DOHH2 (cell line): ENCODE measurements around the gene SMARCB1.
"Not testable (repeated sequence)": the region's sequence is repeated elsewhere in the genome, so short reads cannot be mapped to it uniquely, and the experiment has no call there.

Experiments used
- H3F3A ChIP-seq: fragments of 200-600 bp; sonication (generic), shearing (Covaris generic); 2 replicates; pipeline ENCODE4 v1.6.0; 2016; ENCODE audit warnings: antibody characterized with exemption, mild to moderate bottlenecking; ENCODE audit not compliant: control insufficient read depth, insufficient read depth
- H3K27ac ChIP-seq: fragments of 200-600 bp; sonication (generic); 2 replicates; pipeline ENCODE4 v1.5.1; 2014; ENCODE audit warnings: low read depth, mild to moderate bottlenecking, low read length, moderate library complexity
- H3K27me3 ChIP-seq: fragments of 200-600 bp; sonication (generic); 2 replicates; pipeline ENCODE4 v1.6.1; 2014; ENCODE audit warnings: mild to moderate bottlenecking, low read length, mixed read lengths; ENCODE audit not compliant: control insufficient read depth
- H3K36me3 ChIP-seq: fragments of 200-600 bp; sonication (generic); 2 replicates; pipeline ENCODE4 v1.6.1; 2014; ENCODE audit warnings: mild to moderate bottlenecking, low read length, moderate library complexity, mixed read lengths; ENCODE audit not compliant: control insufficient read depth
- H3K4me1 ChIP-seq: fragments of 200-600 bp; sonication (generic); 2 replicates; pipeline ENCODE4 v1.6.1; 2014; ENCODE audit warnings: mild to moderate bottlenecking, low read length, mixed read lengths; ENCODE audit not compliant: control insufficient read depth
- H3K4me2 ChIP-seq: fragments of 200-600 bp; sonication (generic); 2 replicates; pipeline ENCODE4 v1.6.0; 2014; ENCODE audit warnings: mild to moderate bottlenecking, low read length, moderate library complexity
- H3K4me3 ChIP-seq: fragments of 200-600 bp; sonication (generic); 2 replicates; pipeline ENCODE4 v1.5.1; 2014; ENCODE audit warnings: mild to moderate bottlenecking, low read length, mixed read lengths
- H3K79me2 ChIP-seq: fragments of 200-600 bp; sonication (generic); 2 replicates; pipeline ENCODE4 v1.6.1; 2014; ENCODE audit warnings: mild to moderate bottlenecking, low read length, mixed read lengths; ENCODE audit not compliant: control insufficient read depth
- H3K9me2 ChIP-seq: fragments of 200-600 bp; sonication (generic); replicated peaks from 2 replicates; pipeline ENCODE4 v1.6.1; 2014; ENCODE audit warnings: mild to moderate bottlenecking, low read length, mixed read lengths; ENCODE audit not compliant: control insufficient read depth
- H3K9me3 ChIP-seq: fragments of 200-600 bp; sonication (generic); 2 replicates; pipeline ENCODE4 v1.6.1; 2014; ENCODE audit warnings: antibody characterized with exemption, low read length, mixed read lengths; ENCODE audit not compliant: control insufficient read depth, insufficient read depth
- H4K20me1 ChIP-seq: fragments of 200-600 bp; sonication (generic); 2 replicates; pipeline ENCODE4 v1.6.0; 2014; ENCODE audit warnings: low read depth, mild to moderate bottlenecking, antibody characterized with exemption, low read length, moderate library complexity; ENCODE audit not compliant: control insufficient read depth, insufficient read depth
- EZH2phosphoT487 ChIP-seq: fragments of 200-600 bp; sonication (generic); IDR thresholded peaks from 2 replicates; pipeline ENCODE4 v1.6.1; 2017; ENCODE audit warnings: borderline replicate concordance, mild to moderate bottlenecking, antibody characterized with exemption, low read length, moderate library complexity, mixed read lengths
- TF ChIP-seq, protein P1 (sequence below): fragments of 200-600 bp; sonication (generic); IDR thresholded peaks from one replicate; pipeline ENCODE4 v1.5.1; 2014; ENCODE audit warnings: antibody characterized with exemption, mild to moderate bottlenecking, low read depth, low read length; ENCODE audit not compliant: poor library complexity, severe bottlenecking

Gene SMARCB1

DNA sequence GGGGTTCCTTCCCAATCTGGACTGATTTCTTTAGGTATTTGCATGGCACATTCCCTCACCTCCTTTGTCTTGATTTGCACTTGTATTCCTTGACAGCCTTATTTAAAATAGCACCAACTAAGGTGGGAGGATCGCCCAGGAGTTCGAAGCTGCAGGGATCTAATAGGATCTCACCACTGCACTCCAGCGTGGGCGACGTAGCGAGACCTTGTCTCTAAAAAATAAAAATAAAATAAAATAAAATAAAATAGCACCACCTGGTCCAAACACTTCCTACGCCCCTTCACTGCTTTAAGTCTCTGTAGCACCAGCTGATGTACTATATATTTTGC lies 71.7 kb downstream of the SMARCB1 start:
- Histone ChIP-seq H3K79me2 (peaks cover 14% of the 10 kb centered on the region), H3K27ac (peak overlapping the region; percentile 82), H4K20me1 (no peaks in the 10 kb centered on the region), H3K27me3 (no peaks in the 10 kb centered on the region), H3K4me1 (peaks cover 28% of the 10 kb centered on the region), H3F3A (peaks cover 3% of the 10 kb centered on the region; the same call in 1 of the 2 replicates), H3K36me3 (no peaks in the 10 kb centered on the region), H3K4me3 (peak overlapping the region; percentile 81), H3K4me2 (peak overlapping the region; percentile 72), H3K9me2 (no peaks in the 10 kb centered on the region), H3K9me3 (no peaks in the 10 kb centered on the region)
- TF ChIP-seq, protein P1, sequence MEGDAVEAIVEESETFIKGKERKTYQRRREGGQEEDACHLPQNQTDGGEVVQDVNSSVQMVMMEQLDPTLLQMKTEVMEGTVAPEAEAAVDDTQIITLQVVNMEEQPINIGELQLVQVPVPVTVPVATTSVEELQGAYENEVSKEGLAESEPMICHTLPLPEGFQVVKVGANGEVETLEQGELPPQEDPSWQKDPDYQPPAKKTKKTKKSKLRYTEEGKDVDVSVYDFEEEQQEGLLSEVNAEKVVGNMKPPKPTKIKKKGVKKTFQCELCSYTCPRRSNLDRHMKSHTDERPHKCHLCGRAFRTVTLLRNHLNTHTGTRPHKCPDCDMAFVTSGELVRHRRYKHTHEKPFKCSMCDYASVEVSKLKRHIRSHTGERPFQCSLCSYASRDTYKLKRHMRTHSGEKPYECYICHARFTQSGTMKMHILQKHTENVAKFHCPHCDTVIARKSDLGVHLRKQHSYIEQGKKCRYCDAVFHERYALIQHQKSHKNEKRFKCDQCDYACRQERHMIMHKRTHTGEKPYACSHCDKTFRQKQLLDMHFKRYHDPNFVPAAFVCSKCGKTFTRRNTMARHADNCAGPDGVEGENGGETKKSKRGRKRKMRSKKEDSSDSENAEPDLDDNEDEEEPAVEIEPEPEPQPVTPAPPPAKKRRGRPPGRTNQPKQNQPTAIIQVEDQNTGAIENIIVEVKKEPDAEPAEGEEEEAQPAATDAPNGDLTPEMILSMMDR, result no peak
- no peak for TF ChIP-seq EZH2phosphoT487

GRCh38 chr22:23859201-23859600 lies 72.4 kb downstream of the SMARCB1 start:
- Histone ChIP-seq H3K27me3 (no peaks in the 10 kb centered on the region), H3K4me3 (peak overlapping the region; percentile 81), H3K9me2 (no peaks in the 10 kb centered on the region), H3K4me2 (peak overlapping the region; percentile 72), H3K79me2 (peaks cover 14% of the 10 kb centered on the region), H4K20me1 (no peaks in the 10 kb centered on the region), H3K9me3 (no peaks in the 10 kb centered on the region), H3K4me1 (peaks cover 28% of the 10 kb centered on the region), H3K36me3 (no peaks in the 10 kb centered on the region), H3F3A (peaks cover 3% of the 10 kb centered on the region; the same call in 1 of the 2 replicates), H3K27ac (no peak overlapping the region)
- TF ChIP-seq EZH2phosphoT487, result no peak
- TF ChIP-seq, protein P1, result no peak

DNA sequence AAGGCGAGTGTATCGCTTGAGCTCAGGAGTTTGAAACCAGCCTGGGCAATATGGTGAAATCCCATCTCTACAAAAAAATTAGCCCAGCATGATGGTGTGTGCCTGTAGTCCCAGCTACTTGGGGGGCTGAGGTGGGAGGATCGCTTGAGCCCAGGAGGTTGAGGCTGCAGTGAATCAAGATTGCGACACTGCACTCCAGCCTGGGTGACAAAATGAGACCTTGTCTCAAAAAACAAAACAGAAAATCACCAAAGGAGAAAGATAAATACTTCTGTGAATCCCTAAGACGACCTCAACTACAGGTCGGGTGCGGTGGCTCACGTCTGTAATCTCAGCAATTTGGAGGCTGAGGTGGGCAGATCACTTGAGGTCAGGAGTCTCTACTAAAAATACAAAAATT lies 73.4 kb downstream of the SMARCB1 start:
- not testable (repeated sequence) for H3K9me3 ChIP-seq, H3K27ac ChIP-seq, H4K20me1 ChIP-seq

DNA sequence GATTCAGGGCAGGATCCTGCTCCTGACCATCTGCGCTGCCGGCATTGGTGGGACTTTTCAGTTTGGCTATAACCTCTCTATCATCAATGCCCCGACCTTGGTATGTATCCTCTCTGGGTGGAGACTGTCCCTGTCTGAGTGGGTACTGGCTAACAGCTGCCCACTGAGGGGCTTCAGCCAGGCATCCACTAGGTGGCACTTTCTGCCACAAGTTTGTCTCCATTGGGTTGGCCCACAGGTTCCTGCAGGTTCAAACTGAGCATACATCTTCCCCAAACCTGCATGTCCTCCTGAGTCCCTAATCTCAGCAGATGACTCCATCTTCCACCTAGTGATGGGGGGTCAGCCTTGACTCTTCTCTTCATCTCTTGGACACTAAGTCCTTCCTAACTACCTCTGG lies 75.3 kb downstream of the SMARCB1 start:
- Histone ChIP-seq H3F3A (peaks cover 3% of the 10 kb centered on the region; the same call in 1 of the 2 replicates), H3K36me3 (no peaks in the 10 kb centered on the region), H4K20me1 (no peaks in the 10 kb centered on the region), H3K4me3 (no peak overlapping the region), H3K9me3 (no peaks in the 10 kb centered on the region), H3K4me2 (no peak overlapping the region), H3K9me2 (no peaks in the 10 kb centered on the region), H3K27ac (no peak overlapping the region), H3K79me2 (peaks cover 11% of the 10 kb centered on the region), H3K27me3 (no peaks in the 10 kb centered on the region), H3K4me1 (peaks cover 18% of the 10 kb centered on the region)
- TF ChIP-seq, protein P1, result peak; percentile 94
- TF ChIP-seq EZH2phosphoT487, result no peak

More for the DNA sequence above, 73.4 kb downstream of the SMARCB1 start:
- not testable (repeated sequence) for H3F3A ChIP-seq, H3K36me3 ChIP-seq, H3K4me2 ChIP-seq, H3K4me3 ChIP-seq, H3K9me2 ChIP-seq, H3K27me3 ChIP-seq
- Histone ChIP-seq H3K79me2 (peaks cover 14% of the 10 kb centered on the region), H3K4me1 (peaks cover 28% of the 10 kb centered on the region)

- not testable (repeated sequence) for H3K4me3 ChIP-seq, H3K27ac ChIP-seq, H4K20me1 ChIP-seq, H3K27me3 ChIP-seq, H3K4me1 ChIP-seq, H3K36me3 ChIP-seq, H3K9me3 ChIP-seq, H3F3A ChIP-seq, H3K4me2 ChIP-seq, H3K9me2 ChIP-seq, H3K79me2 ChIP-seq
These were observed 77.9 kb downstream of the SMARCB1 start for GRCh38 chr22:23864499-23865154.
